Neural cell (in vitro differentiated cells): Measurements from ENCODE around the gene IDI1. TPM values are rescaled to one million over a fixed set of nuclear protein-coding genes. Genes with fewer than 3 reads are reported as not detected.

Experiments used
- H2AFZ ChIP-seq: fragments of 200-600, 300-800 bp; sonication (generic), shearing (Covaris generic); 2 replicates; pipeline ENCODE4 v1.6.0; 2014; ENCODE audit warnings: low read depth, mild to moderate bottlenecking, antibody characterized with exemption, low read length, moderate library complexity
- H3F3A ChIP-seq: fragments of 200-600 bp; shearing (Covaris generic); 2 replicates; pipeline ENCODE4 v1.6.1; 2016; ENCODE audit warnings: mild to moderate bottlenecking, moderate library complexity, mixed read lengths, antibody characterized with exemption, low read length; ENCODE audit not compliant: insufficient read depth, poor library complexity, severe bottlenecking
- H3K27ac ChIP-seq: fragments of 200-600, 300-800 bp; sonication (generic), shearing (Covaris generic); 2 replicates; pipeline ENCODE4 v1.5.1; 2014; ENCODE audit warnings: mild to moderate bottlenecking, low read length, moderate library complexity
- H3K27me3 ChIP-seq: fragments of 300-800, 200-600 bp; sonication (generic), shearing (Covaris generic); 2 replicates; pipeline ENCODE4 v1.6.0; 2014; ENCODE audit warnings: mild to moderate bottlenecking, low read depth, low read length, moderate library complexity; ENCODE audit not compliant: insufficient read depth
- H3K36me3 ChIP-seq: fragments of 300-800, 200-600 bp; sonication (generic), shearing (Covaris generic); 2 replicates; pipeline ENCODE4 v1.5.1; 2014; ENCODE audit warnings: mild to moderate bottlenecking, antibody characterized with exemption, low read length, moderate library complexity; ENCODE audit not compliant: insufficient read depth
- H3K4me2 ChIP-seq: fragments of 300-800, 200-600 bp; sonication (generic), shearing (Covaris generic); 2 replicates; pipeline ENCODE4 v1.6.0; 2014; ENCODE audit warnings: mild to moderate bottlenecking, low read length
- H3K4me3 ChIP-seq: fragments of 300-800, 200-600 bp; sonication (generic), shearing (Covaris generic); 2 replicates; pipeline ENCODE4 v1.5.1; 2014; ENCODE audit warnings: mild to moderate bottlenecking, low read length, moderate library complexity
- H3K79me2 ChIP-seq: fragments of 200-600 bp; shearing (Covaris generic); replicated peaks from 2 replicates; pipeline ENCODE4 v1.6.0; 2014; ENCODE audit warnings: mild to moderate bottlenecking, low read length, moderate library complexity; ENCODE audit not compliant: insufficient read depth
- H3K9ac ChIP-seq: fragments of 300-800, 200-600 bp; sonication (generic), shearing (Covaris generic); 2 replicates; pipeline ENCODE4 v1.6.1; 2016; ENCODE audit warnings: mild to moderate bottlenecking, low read length, mixed read lengths
- H3K9me2 ChIP-seq: fragments of 200-600 bp; shearing (Covaris generic); 2 replicates; pipeline ENCODE4 v1.6.1; 2016; ENCODE audit warnings: mild to moderate bottlenecking, low read length, mixed read lengths; ENCODE audit not compliant: insufficient read depth
- H3K9me3 ChIP-seq: fragments of 200-600, 300-800 bp; sonication (generic), shearing (Covaris generic); 2 replicates; pipeline ENCODE4 v1.6.1; 2016; ENCODE audit warnings: mild to moderate bottlenecking, mixed run types, low read length, moderate library complexity, mixed read lengths
- H4K20me1 ChIP-seq: fragments of 200-600 bp; shearing (Covaris generic); 2 replicates; pipeline ENCODE4 v1.6.1; 2016; ENCODE audit warnings: mild to moderate bottlenecking, mixed run types; ENCODE audit not compliant: insufficient read depth
- CTCF ChIP-seq: fragments of 450-650 bp; IDR thresholded peaks from 2 replicates; pipeline ENCODE4 v1.5.1; 2014; ENCODE audit warnings: antibody characterized with exemption, mild to moderate bottlenecking, moderate library complexity; ENCODE audit not compliant: poor library complexity, severe bottlenecking
- EP300 ChIP-seq: fragments of 450-650 bp; conservative IDR thresholded peaks from 2 replicates; pipeline ENCODE4 v1.6.1; 2014; ENCODE audit warnings: antibody characterized with exemption, mild to moderate bottlenecking, moderate library complexity; ENCODE audit not compliant: poor library complexity, severe bottlenecking
- EZH2 ChIP-seq: fragments of 200-600, 300-800 bp; shearing (Covaris generic), sonication (generic); IDR thresholded peaks from 2 replicates; pipeline ENCODE4 v1.6.1; 2014; ENCODE audit warnings: antibody characterized with exemption, low read length, borderline replicate concordance, mild to moderate bottlenecking; ENCODE audit not compliant: insufficient read depth, poor library complexity, severe bottlenecking
- MXI1 ChIP-seq: fragments of 450-650 bp; conservative IDR thresholded peaks from 2 replicates; pipeline ENCODE4 v1.6.1; 2014; ENCODE audit warnings: antibody characterized with exemption, mild to moderate bottlenecking; ENCODE audit not compliant: poor library complexity, severe bottlenecking
- POLR2AphosphoS5 ChIP-seq: IDR thresholded peaks from 2 replicates; pipeline ENCODE4 v1.6.1; 2012
- RAD21 ChIP-seq: fragments of 450-650 bp; conservative IDR thresholded peaks from 2 replicates; pipeline ENCODE4 v1.6.1; 2014; ENCODE audit warnings: antibody characterized with exemption, mild to moderate bottlenecking, moderate library complexity
- REST ChIP-seq: IDR thresholded peaks from 2 replicates; pipeline ENCODE4 v1.6.1; 2012; ENCODE audit warnings: borderline replicate concordance
- SMC3 ChIP-seq: fragments of 450-650 bp; conservative IDR thresholded peaks from 2 replicates; pipeline ENCODE4 v1.6.1; 2014; ENCODE audit warnings: antibody characterized with exemption, mild to moderate bottlenecking, moderate library complexity; ENCODE audit not compliant: poor library complexity
- TAF1 ChIP-seq: IDR thresholded peaks from 2 replicates; pipeline ENCODE4 v1.6.1; 2012; ENCODE audit warnings: low read depth
- polyA plus RNA-seq: library from polyadenylated mRNA; depleted of rRNA; stranded (reverse); fragments of >200 nt; gene quantifications from 2 replicates; pipeline ENCODE4 v1.2.3, GENCODE V29; 2014

The IDI1 gene
- polyA plus RNA-seq, 1 donor from 2014 or later: 307 TPM

DNA sequence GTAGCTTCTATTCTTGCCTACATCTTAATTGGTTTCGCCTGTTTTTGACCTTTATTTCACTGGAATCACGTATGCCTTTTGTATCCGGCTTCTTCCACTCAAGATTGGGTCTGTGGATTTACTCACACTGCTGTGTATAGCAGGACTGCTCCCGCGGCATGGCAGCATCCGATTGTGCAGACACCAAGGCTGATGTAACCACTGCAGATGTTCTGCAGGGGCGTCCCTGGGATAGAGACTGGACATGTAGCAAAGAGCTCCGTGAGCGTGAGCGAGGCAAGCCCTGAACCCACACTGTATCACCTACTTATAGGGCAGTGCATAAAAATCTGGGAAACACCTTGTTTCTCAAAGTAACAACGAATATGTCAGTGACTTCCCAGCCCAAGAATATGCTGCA is 11.8 kb downstream of the IDI1 start:
- Histone ChIP-seq H3K9ac (no peak overlapping the region), H3K9me3 (no peaks in the 10 kb centered on the region), H2AFZ (no peak overlapping the region), H3K27ac (no peak overlapping the region), H3K36me3 (peaks cover 6% of the 10 kb centered on the region), H3K27me3 (no peaks in the 10 kb centered on the region), H3K4me3 (no peak overlapping the region), H3K79me2 (peaks cover 16% of the 10 kb centered on the region), H3K9me2 (no peaks in the 10 kb centered on the region), H4K20me1 (no peaks in the 10 kb centered on the region), H3K4me2 (no peak overlapping the region), H3F3A (no peaks in the 10 kb centered on the region)
- no peak for TF ChIP-seq POLR2AphosphoS5
- no peak for TF ChIP-seq REST
- no peak for TF ChIP-seq EZH2
- no peak for TF ChIP-seq CTCF

GRCh38 chr10:1036341-1036791 is 12.6 kb downstream of the IDI1 start:
- H3K27me3 ChIP-seq: no peaks in the 10 kb centered on the region
- H3K27ac ChIP-seq: no peak overlapping the region
- no peaks in the 10 kb centered on the region for H3K9me2 ChIP-seq
- peaks cover 14% of the 10 kb centered on the region for H3K79me2 ChIP-seq
- peaks cover 5% of the 10 kb centered on the region for H3K36me3 ChIP-seq
- H3K4me3 ChIP-seq: no peak overlapping the region
- no peaks in the 10 kb centered on the region for H4K20me1 ChIP-seq
- no peak overlapping the region for H3K9ac ChIP-seq
- no peak overlapping the region for H3K4me2 ChIP-seq
- TF ChIP-seq CTCF (no peak), EP300 (no peak), TAF1 (no peak), SMC3 (no peak), EZH2 (no peak), MXI1 (no peak), RAD21 (no peak), REST (no peak), POLR2AphosphoS5 (no peak)
- H2AFZ ChIP-seq: no peak overlapping the region
- no peaks in the 10 kb centered on the region for H3K9me3 ChIP-seq
- no peaks in the 10 kb centered on the region for H3F3A ChIP-seq
